NCI-H128 (cell line): ENCODE measurements around the gene RAB7B.

Source experiments
- DNase-seq: peaks from one replicate; lab custom pipeline; 2025; ENCODE audit not compliant: unreplicated experiment; lab: John Stamatoyannopoulos, UW

Gene RAB7B

DNA sequence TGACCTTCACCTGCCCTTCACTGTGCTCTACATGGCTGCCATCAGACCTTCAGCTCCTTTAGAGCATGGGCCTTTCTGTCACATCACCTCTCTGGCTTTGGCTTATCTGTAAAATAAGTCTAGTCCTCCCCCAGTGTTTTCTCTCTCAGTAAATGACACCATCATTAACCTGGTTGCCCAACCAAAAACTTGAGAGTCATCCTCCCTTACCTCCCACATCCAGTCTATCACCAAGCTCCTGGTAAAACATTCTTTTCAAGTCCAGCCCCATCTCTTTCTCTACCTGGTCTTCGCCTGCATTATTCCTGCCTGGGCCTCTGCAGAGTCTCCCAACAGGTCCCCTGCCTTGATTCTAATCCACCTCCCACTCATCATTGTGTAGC lies 73.0 kb downstream of the RAB7B start:
- no peak for DNase-seq

DNA sequence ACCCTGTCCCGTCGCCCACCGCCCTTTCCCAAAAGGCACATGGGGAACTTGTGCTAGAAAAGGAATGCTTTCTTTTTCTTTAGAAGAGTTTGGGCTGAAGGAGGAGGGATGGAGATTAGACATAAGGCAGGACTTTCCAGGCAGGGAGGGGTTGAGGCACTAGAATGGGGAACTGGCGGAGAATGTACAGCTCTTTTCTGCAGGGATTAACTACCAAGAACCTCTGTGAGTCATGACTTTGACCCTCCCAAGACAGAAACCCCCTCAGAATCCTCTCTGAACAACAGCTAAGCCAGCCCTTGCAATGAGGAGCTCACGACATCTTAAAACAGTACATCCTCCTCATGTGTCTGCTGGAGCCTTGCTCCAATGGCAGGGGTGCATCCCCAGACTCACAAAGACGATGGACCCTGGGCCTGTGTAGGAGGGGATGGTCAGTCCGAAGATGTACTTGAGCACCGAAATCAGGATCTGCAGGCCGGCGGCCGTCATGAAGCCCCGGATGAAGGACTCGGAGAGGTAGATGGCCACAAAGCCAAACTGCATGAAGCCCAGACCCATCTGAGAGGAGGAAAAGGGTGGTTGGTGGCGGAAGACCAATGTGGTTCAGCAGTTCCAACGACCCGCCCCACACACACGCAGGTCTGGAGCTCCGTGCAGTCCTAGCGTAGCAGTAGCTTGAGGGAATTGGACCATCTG lies 73.5 kb downstream of the RAB7B start:
- no peak for DNase-seq

DNA sequence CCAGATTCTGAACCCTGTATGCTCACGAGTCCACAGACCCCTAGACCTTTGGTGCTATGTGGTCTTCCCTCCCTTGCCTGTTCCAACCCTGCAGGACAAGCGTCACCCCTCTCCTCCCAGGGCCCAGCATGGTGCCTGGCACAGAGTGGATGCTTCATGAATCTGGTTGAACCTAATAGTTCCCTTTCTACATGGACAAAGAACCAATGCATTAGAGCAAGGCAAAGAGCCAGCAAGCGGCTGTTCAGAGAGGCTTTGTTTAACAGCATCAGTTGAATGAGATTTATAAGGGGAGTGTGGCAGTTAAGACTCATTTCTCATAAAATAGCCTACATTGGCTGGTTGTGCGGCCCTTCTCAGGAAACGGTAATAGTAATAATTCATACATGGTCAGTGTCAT lies 74.9 kb downstream of the RAB7B start:
- no peak for DNase-seq

DNA sequence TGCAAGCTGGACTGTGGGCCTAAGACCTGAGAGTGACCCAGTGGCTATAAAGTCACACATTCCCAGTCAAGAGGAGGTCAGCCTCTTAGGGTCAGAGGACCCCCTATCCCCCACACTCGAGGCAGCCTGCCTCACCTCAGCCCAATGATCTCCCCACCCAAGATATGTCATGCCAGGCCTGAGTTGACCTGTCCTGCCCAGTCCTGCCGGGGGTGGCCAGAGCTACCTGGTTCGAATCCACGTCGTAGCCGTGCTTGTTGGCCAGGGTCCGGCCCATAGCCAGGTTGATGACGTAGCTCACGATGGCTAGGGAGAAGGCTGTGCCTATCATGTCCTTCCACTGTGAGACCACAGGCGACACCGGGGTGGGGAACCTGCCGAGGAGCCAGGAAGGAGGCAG lies 75.5 kb downstream of the RAB7B start:
- no peak for DNase-seq

DNA sequence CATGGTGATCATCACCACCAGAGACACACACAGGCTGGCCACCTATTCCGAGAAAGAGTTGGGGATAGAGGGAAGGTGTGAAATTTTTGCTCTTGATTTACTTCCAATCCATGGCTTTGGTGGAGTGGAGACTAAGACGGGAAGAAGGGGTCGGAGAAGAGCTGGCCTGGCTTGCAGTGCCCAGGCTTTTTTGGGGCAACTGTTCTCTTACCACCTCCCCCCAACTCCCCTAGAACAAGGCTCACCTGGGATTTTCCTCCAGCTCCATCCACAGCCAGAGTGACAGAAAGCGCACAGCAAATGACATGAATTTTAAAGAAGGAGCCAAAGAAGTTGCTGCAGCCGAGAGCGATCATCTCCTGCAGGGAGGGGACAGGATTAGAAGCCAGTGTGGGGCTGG lies 75.9 kb downstream of the RAB7B start:
- no peak for DNase-seq
